HG02798 (cell line): ENCODE results near the gene FLII.
A peak's percentile ranks its signal among the peaks of the same experiment; 100 is the strongest.
"Not testable (repeated sequence)": the region's sequence is repeated elsewhere in the genome, so short reads cannot be mapped to it uniquely, and the experiment has no call there.

Experiments
- ATAC-seq: cut with Tn5 transposase; IDR thresholded peaks from one replicate; pipeline ENCODE4 v1.9.1; 2021; ENCODE audit warnings: mild to moderate bottlenecking; ENCODE audit not compliant: unreplicated experiment, poor library complexity

FLII gene

GRCh38 chr17:18225121-18225641 lies 33.4 kb downstream of the FLII start, which contains the start of gene LLGL1:
TSS of gene LLGL1 (plus strand) at chr17:18225635. CDS start at chr17:18225683, 48 bp downstream.
- ATAC-seq: peak; percentile 93

- no peak for ATAC-seq
These were observed 34.0 kb downstream of the FLII start for GRCh38 chr17:18224387-18225120.

GRCh38 chr17:18224053-18224386 lies 34.5 kb downstream of the FLII start:
- ATAC-seq: no peak

- no peak for ATAC-seq
These were observed 39.7 kb downstream of the FLII start for GRCh38 chr17:18218756-18219415.

GRCh38 chr17:18217412-18218015 lies 41.0 kb downstream of the FLII start:
- peak; percentile 55 for ATAC-seq

GRCh38 chr17:18216906-18217305 lies 41.6 kb downstream of the FLII start:
- ATAC-seq: not testable (repeated sequence)

GRCh38 chr17:18213666-18214270 lies 44.8 kb downstream of the FLII start:
- ATAC-seq: no peak

GRCh38 chr17:18208092-18208491 lies 50.4 kb downstream of the FLII start:
- ATAC-seq: no peak

- ATAC-seq: no peak
These were observed 51.6 kb downstream of the FLII start for GRCh38 chr17:18206962-18207361.

GRCh38 chr17:18205861-18206260 lies 52.7 kb downstream of the FLII start:
- ATAC-seq: no peak

GRCh38 chr17:18203308-18203707 lies 55.2 kb downstream of the FLII start:
- ATAC-seq: no peak

GRCh38 chr17:18201108-18201507 lies 57.4 kb downstream of the FLII start:
- no peak for ATAC-seq

GRCh38 chr17:18198530-18198929 lies 60.0 kb downstream of the FLII start:
- no peak for ATAC-seq

- ATAC-seq: no peak
These were observed 60.9 kb downstream of the FLII start for GRCh38 chr17:18197535-18198194.

GRCh38 chr17:18195246-18195645 lies 63.3 kb downstream of the FLII start:
- no peak for ATAC-seq
